Measurements from ENCODE around the gene ZNF160.

DNA sequence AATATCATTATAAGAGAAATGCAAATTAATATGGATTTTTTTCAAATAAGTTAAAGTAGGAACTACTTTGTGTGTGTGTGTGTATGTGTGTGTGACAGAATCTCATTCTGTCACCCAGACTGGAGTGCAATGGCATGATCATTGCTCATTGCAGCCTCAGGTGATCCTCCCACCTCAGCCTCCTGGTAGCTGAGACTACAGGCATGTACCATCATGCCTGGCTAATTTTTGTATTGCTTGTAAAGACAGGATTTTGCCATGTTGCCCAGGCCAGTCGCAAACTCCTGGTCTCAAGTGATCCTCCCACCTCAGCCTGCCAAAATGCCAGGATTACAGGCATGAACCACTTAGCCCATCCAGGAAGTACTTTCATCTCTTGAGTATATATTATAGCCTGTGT, 61.9 kb downstream of the ZNF160 start:
- TF ChIP-seq, protein P1, sequence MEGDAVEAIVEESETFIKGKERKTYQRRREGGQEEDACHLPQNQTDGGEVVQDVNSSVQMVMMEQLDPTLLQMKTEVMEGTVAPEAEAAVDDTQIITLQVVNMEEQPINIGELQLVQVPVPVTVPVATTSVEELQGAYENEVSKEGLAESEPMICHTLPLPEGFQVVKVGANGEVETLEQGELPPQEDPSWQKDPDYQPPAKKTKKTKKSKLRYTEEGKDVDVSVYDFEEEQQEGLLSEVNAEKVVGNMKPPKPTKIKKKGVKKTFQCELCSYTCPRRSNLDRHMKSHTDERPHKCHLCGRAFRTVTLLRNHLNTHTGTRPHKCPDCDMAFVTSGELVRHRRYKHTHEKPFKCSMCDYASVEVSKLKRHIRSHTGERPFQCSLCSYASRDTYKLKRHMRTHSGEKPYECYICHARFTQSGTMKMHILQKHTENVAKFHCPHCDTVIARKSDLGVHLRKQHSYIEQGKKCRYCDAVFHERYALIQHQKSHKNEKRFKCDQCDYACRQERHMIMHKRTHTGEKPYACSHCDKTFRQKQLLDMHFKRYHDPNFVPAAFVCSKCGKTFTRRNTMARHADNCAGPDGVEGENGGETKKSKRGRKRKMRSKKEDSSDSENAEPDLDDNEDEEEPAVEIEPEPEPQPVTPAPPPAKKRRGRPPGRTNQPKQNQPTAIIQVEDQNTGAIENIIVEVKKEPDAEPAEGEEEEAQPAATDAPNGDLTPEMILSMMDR (IDR thresholded peaks at IDR 0.05) = no peak
- no peak for TF ChIP-seq POLR2A (IDR thresholded peaks at IDR 0.05)

Data from esophagus squamous epithelium (tissue), 4 donors.